ENCODE data around the gene GPR137B.

DNA sequence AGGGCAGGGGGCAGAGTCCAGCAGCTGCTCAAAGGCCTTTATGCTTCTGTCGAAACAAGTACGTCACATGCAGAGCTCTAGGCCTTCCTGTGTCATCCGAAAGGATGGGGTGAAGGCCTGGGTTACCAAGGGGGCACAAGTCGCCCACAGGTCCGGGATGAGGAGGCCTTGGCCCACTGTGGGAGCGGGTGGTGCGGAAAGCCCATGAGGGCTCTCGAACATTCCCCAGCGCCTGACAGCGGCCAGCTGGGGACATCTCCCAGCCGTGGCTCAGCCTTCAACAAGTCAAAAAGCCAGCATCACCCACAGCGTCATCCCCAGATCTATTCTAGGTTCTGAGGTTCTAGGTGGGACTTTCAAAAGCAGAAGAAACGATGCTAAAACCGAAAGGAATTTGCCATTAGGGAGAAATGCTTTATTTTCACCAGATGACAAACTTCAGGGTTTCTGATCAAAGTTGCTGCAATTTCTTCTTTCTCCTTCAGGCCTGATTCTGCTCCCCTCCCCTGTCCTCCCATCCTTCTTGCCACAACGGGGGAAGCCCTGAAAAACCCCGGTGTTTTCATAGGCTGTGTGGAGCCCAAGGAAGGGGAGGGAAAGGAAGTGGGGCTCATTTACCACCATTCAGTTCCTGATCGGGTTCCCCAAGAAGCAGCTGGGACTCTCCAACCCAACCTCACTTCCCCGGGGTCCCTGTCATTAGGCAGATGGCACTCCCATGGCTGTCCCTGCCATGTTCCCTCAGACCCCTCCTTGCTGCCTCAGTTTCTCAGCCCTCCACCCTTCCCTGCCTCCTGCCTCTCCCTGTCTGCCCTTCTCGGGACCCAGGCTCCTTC, 17.6 kb downstream of the GPR137B start:
- TF ChIP-seq, protein P1, sequence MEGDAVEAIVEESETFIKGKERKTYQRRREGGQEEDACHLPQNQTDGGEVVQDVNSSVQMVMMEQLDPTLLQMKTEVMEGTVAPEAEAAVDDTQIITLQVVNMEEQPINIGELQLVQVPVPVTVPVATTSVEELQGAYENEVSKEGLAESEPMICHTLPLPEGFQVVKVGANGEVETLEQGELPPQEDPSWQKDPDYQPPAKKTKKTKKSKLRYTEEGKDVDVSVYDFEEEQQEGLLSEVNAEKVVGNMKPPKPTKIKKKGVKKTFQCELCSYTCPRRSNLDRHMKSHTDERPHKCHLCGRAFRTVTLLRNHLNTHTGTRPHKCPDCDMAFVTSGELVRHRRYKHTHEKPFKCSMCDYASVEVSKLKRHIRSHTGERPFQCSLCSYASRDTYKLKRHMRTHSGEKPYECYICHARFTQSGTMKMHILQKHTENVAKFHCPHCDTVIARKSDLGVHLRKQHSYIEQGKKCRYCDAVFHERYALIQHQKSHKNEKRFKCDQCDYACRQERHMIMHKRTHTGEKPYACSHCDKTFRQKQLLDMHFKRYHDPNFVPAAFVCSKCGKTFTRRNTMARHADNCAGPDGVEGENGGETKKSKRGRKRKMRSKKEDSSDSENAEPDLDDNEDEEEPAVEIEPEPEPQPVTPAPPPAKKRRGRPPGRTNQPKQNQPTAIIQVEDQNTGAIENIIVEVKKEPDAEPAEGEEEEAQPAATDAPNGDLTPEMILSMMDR (IDR thresholded peaks at IDR 0.05 in 2 of 3, conservative IDR thresholded peaks at IDR 0.05 in 1 of 3; ENCODE audit: borderline replicate concordance in 1 of 3, insufficient read depth in 1 of 3, low read depth in 2 of 3, low read length in 2 of 3) = no peak
- no peak for TF ChIP-seq ELF1 (IDR thresholded peaks at IDR 0.05; ENCODE audit: borderline replicate concordance, low read depth)
- no peak for TF ChIP-seq POLR2A (IDR thresholded peaks at IDR 0.05; ENCODE audit: borderline replicate concordance, extremely low read depth, insufficient read depth, insufficient read length)
- no peak for TF ChIP-seq POLR2AphosphoS5 (IDR thresholded peaks at IDR 0.05; ENCODE audit: low read depth, low read length)
- TF ChIP-seq, protein P2, sequence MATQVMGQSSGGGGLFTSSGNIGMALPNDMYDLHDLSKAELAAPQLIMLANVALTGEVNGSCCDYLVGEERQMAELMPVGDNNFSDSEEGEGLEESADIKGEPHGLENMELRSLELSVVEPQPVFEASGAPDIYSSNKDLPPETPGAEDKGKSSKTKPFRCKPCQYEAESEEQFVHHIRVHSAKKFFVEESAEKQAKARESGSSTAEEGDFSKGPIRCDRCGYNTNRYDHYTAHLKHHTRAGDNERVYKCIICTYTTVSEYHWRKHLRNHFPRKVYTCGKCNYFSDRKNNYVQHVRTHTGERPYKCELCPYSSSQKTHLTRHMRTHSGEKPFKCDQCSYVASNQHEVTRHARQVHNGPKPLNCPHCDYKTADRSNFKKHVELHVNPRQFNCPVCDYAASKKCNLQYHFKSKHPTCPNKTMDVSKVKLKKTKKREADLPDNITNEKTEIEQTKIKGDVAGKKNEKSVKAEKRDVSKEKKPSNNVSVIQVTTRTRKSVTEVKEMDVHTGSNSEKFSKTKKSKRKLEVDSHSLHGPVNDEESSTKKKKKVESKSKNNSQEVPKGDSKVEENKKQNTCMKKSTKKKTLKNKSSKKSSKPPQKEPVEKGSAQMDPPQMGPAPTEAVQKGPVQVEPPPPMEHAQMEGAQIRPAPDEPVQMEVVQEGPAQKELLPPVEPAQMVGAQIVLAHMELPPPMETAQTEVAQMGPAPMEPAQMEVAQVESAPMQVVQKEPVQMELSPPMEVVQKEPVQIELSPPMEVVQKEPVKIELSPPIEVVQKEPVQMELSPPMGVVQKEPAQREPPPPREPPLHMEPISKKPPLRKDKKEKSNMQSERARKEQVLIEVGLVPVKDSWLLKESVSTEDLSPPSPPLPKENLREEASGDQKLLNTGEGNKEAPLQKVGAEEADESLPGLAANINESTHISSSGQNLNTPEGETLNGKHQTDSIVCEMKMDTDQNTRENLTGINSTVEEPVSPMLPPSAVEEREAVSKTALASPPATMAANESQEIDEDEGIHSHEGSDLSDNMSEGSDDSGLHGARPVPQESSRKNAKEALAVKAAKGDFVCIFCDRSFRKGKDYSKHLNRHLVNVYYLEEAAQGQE (IDR thresholded peaks at IDR 0.05; ENCODE audit: low read depth) = no peak
- TF ChIP-seq EZH2 (IDR thresholded peaks at IDR 0.05) = no peak
- TF ChIP-seq ZNF274 (IDR thresholded peaks at IDR 0.05; ENCODE audit: low read depth, low read length) = no peak
- TF ChIP-seq MAX (IDR thresholded peaks at IDR 0.05) = no peak
- no peak for TF ChIP-seq EGR1 (IDR thresholded peaks at IDR 0.05; ENCODE audit: low read depth)
- TF ChIP-seq EZH2phosphoT487 (IDR thresholded peaks at IDR 0.05; ENCODE audit: borderline replicate concordance) = no peak
- TF ChIP-seq RAD21 (IDR thresholded peaks at IDR 0.05; ENCODE audit: low read depth) = no peak
- no peak for TF ChIP-seq JUND (IDR thresholded peaks at IDR 0.05)
- TF ChIP-seq, protein P3, sequence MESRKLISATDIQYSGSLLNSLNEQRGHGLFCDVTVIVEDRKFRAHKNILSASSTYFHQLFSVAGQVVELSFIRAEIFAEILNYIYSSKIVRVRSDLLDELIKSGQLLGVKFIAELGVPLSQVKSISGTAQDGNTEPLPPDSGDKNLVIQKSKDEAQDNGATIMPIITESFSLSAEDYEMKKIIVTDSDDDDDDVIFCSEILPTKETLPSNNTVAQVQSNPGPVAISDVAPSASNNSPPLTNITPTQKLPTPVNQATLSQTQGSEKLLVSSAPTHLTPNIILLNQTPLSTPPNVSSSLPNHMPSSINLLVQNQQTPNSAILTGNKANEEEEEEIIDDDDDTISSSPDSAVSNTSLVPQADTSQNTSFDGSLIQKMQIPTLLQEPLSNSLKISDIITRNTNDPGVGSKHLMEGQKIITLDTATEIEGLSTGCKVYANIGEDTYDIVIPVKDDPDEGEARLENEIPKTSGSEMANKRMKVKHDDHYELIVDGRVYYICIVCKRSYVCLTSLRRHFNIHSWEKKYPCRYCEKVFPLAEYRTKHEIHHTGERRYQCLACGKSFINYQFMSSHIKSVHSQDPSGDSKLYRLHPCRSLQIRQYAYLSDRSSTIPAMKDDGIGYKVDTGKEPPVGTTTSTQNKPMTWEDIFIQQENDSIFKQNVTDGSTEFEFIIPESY (IDR thresholded peaks at IDR 0.05; ENCODE audit: extremely low read depth, insufficient replicate concordance, low read length) = no peak
- no peak for TF ChIP-seq CEBPB (IDR thresholded peaks at IDR 0.05; ENCODE audit: low read depth)

Data from HCT116 (cell line).